CD14-positive monocyte (primary cell): ENCODE results near the gene PDE4B. TPM values are rescaled to one million over a fixed set of nuclear protein-coding genes. Genes with fewer than 3 reads are reported as not detected.

Source experiments
- DNase-seq, 3 donors: peaks; one replicate each; pipeline ENCODE4 v3.0.0-alpha.2; 2011 to 2022
- H2AFZ ChIP-seq: 2 replicates; pipeline ENCODE4 v1.6.0; 2012; ENCODE audit warnings: mild to moderate bottlenecking, low read depth, low read length, inconsistent platforms; ENCODE audit not compliant: insufficient read depth, poor library complexity, severe bottlenecking
- H3K27ac ChIP-seq, 2 donors: 1 replicate in 1 of 2; 2 replicates in 1 of 2; pipeline ENCODE4 v1.5.1; 2012 to 2013; ENCODE audit warnings: low read length in 2 of 2, control low read depth in 1 of 2, inconsistent platforms in 1 of 2, low read depth in 1 of 2, mild to moderate bottlenecking in 1 of 2
- H3K27me3 ChIP-seq, 2 donors: one replicate each; pipeline versions ENCODE4 v1.6.0 to v1.6.1; 2011 to 2013; ENCODE audit warnings: low read length in 2 of 2; ENCODE audit not compliant: control insufficient read depth in 2 of 2, insufficient read depth in 2 of 2
- H3K36me3 ChIP-seq, 2 donors: replicated peaks in 1 of 2; 1 replicate in 1 of 2; 2 replicates in 1 of 2; pipeline versions ENCODE4 v1.5.1 to v1.6.1; 2012 to 2013; ENCODE audit warnings: low read length in 2 of 2, control low read depth in 1 of 2, inconsistent platforms in 1 of 2, mild to moderate bottlenecking in 1 of 2; ENCODE audit not compliant: insufficient read depth in 2 of 2, control insufficient read depth in 1 of 2
- H3K4me1 ChIP-seq, 2 donors: 1 replicate in 1 of 2; 2 replicates in 1 of 2; pipeline versions ENCODE4 v1.5.1 to v1.6.1; 2012 to 2013; ENCODE audit warnings: low read length in 2 of 2, control low read depth in 1 of 2, inconsistent platforms in 1 of 2, mild to moderate bottlenecking in 1 of 2, moderate library complexity in 1 of 2; ENCODE audit not compliant: insufficient read depth in 2 of 2, control insufficient read depth in 1 of 2
- H3K4me2 ChIP-seq: replicated peaks from 2 replicates; pipeline ENCODE3; 2012; ENCODE audit warnings: low read length, moderate library complexity, mild to moderate bottlenecking; ENCODE audit not compliant: poor library complexity, severe bottlenecking; ENCODE audit errors: extremely low read depth
- H3K4me3 ChIP-seq, 3 experiments: fragments of 200-600 bp in 1 of 3; sonication (generic) in 1 of 3; replicated peaks in 1 of 3; 1 replicate in 2 of 3; 2 replicates in 1 of 3; pipeline ENCODE4 v1.5.1; 2011 to 2013; ENCODE audit warnings: low read length in 3 of 3, mild to moderate bottlenecking in 3 of 3, control low read depth in 2 of 3, low read depth in 2 of 3, inconsistent platforms in 1 of 3, moderate library complexity in 1 of 3
- H3K79me2 ChIP-seq: 2 replicates; pipeline ENCODE4 v1.6.0; 2012; ENCODE audit warnings: mild to moderate bottlenecking, control low read depth, inconsistent platforms, low read length, moderate library complexity; ENCODE audit not compliant: insufficient read depth
- H3K9ac ChIP-seq: 2 replicates; pipeline ENCODE4 v1.6.0; 2017; ENCODE audit warnings: low read length, mild to moderate bottlenecking; ENCODE audit not compliant: insufficient read depth, poor library complexity, severe bottlenecking
- H3K9me3 ChIP-seq, 2 donors: replicated peaks in 1 of 2; 1 replicate in 1 of 2; 2 replicates in 1 of 2; pipeline versions ENCODE4 v1.5.1 to v1.6.1; 2012 to 2013; ENCODE audit warnings: low read length in 2 of 2, control low read depth in 1 of 2; ENCODE audit not compliant: control insufficient read depth in 1 of 2, insufficient read depth in 1 of 2
- H4K20me1 ChIP-seq: 2 replicates; pipeline ENCODE4 v1.6.0; 2012; ENCODE audit warnings: mild to moderate bottlenecking, low read length, control low read depth, moderate library complexity; ENCODE audit not compliant: insufficient read depth
- H3K27ac Mint-ChIP-seq, 7 donors: one replicate each; pipeline ENCODE4 v1.8.0; 2020; ENCODE audit warnings: mild to moderate bottlenecking in 7 of 7, mixed read lengths in 7 of 7, moderate library complexity in 6 of 7, inconsistent platforms in 2 of 7
- H3K27me3 Mint-ChIP-seq, 3 donors: one replicate each; pipeline ENCODE4 v1.8.0; 2021 to 2022; ENCODE audit warnings: low read depth in 3 of 3, mild to moderate bottlenecking in 3 of 3, mixed read lengths in 3 of 3, moderate library complexity in 3 of 3, inconsistent platforms in 1 of 3
- H3K36me3 Mint-ChIP-seq, 2 donors: one replicate each; pipeline ENCODE4 v1.8.0; 2020; ENCODE audit warnings: mixed read lengths in 2 of 2, inconsistent platforms in 1 of 2, mild to moderate bottlenecking in 1 of 2
- H3K4me1 Mint-ChIP-seq: one replicate; pipeline ENCODE4 v1.8.0; 2020; ENCODE audit warnings: mild to moderate bottlenecking, mixed read lengths
- H3K4me3 Mint-ChIP-seq, 2 donors: one replicate each; pipeline ENCODE4 v1.8.0; 2020; ENCODE audit warnings: mild to moderate bottlenecking in 2 of 2, mixed read lengths in 2 of 2, moderate library complexity in 1 of 2
- H3K9me3 Mint-ChIP-seq, 7 donors: one replicate each; pipeline ENCODE4 v1.8.0; 2020 to 2022; ENCODE audit warnings: mixed read lengths in 7 of 7, mild to moderate bottlenecking in 6 of 7, moderate library complexity in 6 of 7, inconsistent platforms in 2 of 7
- CTCF ChIP-seq: fragments of 200-600 bp; IDR thresholded peaks from one replicate; pipeline ENCODE4 v1.8.0; 2022; ENCODE audit warnings: antibody characterized with exemption, mild to moderate bottlenecking
- WGBS: methylation state at CpG from one replicate; pipeline ENCODE4 v1.1.5; 2013; ENCODE audit warnings: missing lambda C conversion rate; ENCODE audit not compliant: insufficient coverage; 5-methylcytosine and 5-hydroxymethylcytosine counted together
- intact Hi-C, 2 donors: fragments of 100-400 bp; cut with micrococcal nuclease; formaldehyde crosslinking; loops; one replicate each; pipeline versions ENCODE4 v1.15.0 to v1.15.1; 2023
- polyA plus RNA-seq, 3 donors: library from polyadenylated mRNA; depleted of rRNA in 1 of 3; unstranded in 2 of 3; stranded (reverse) in 1 of 3; fragments of 300-500 nt in 2 of 3; fragments of >200 nt in 1 of 3; fragmentation: Illumina TruSeq in 2 of 3; gene quantifications; 1 replicate in 2 of 3; 2 replicates in 1 of 3; pipeline ENCODE4 v1.2.3, GENCODE V29; 2012 to 2021

The PDE4B gene
- polyA plus RNA-seq, 3 donors = 17.2 to 52.8 (median 25.2) TPM

- Histone ChIP-seq H3K27me3 (peaks cover 5 to 13% of the 10 kb centered on the region in 2 donors), H3K36me3 (no peaks in the 10 kb centered on the region), H3K4me2 (no peak overlapping the region), H3K4me3 (no peak overlapping the region), H2AFZ (no peak overlapping the region), H3K27ac (no peak overlapping the region), H4K20me1 (no peaks in the 10 kb centered on the region), H3K4me1 (no peaks in the 10 kb centered on the region), H3K9me3 (no peaks in the 10 kb centered on the region), H3K79me2 (no peaks in the 10 kb centered on the region), H3K9ac (no peak overlapping the region)
- TF ChIP-seq CTCF = no peak
- Mint-ChIP-seq H3K4me3 (no peak overlapping the region), H3K27ac (no peak overlapping the region), H3K4me1 (no peaks in the 10 kb centered on the region), H3K36me3 (no peaks in the 10 kb centered on the region), H3K27me3 (peaks cover 16 to 26% (median 21%) of the 10 kb centered on the region in 3 donors), H3K9me3 (peaks cover 0 to 1% (median 0%) of the 10 kb centered on the region in 7 donors)
- no peak for DNase-seq
- no CpG with 5 or more reads among the region's 1 CpG for WGBS
- intact Hi-C loops = no loop called here
Measured at GRCh38 chr1:65799601-65800000, 6.9 kb downstream of the PDE4B start.

GRCh38 chr1:65804584-65804983 lies 11.9 kb downstream of the PDE4B start:
- Histone ChIP-seq H4K20me1 (no peaks in the 10 kb centered on the region), H3K4me3 (no peak overlapping the region), H3K9ac (no peak overlapping the region), H3K79me2 (no peaks in the 10 kb centered on the region), H3K27ac (no peak overlapping the region), H3K9me3 (no peaks in the 10 kb centered on the region), H3K4me2 (no peak overlapping the region), H3K27me3 (no peaks in the 10 kb centered on the region), H2AFZ (no peak overlapping the region), H3K36me3 (no peaks in the 10 kb centered on the region), H3K4me1 (no peaks in the 10 kb centered on the region)
- TF ChIP-seq CTCF = no peak
- no peaks in the 10 kb centered on the region for H3K36me3 Mint-ChIP-seq
- DNase-seq = no peak
- peaks cover 0 to 3% (median 0%) of the 10 kb centered on the region in 3 donors for H3K27me3 Mint-ChIP-seq
- intact Hi-C loops = no loop called here
- no peaks in the 10 kb centered on the region for H3K4me1 Mint-ChIP-seq
- H3K4me3 Mint-ChIP-seq = no peak overlapping the region
- H3K27ac Mint-ChIP-seq = no peak overlapping the region
- WGBS = no CpG with 5 or more reads among the region's 1 CpG
- no peaks in the 10 kb centered on the region for H3K9me3 Mint-ChIP-seq
